ENCODE data around the gene ABI2.

Gene ABI2

GRCh38 chr2:203476881-203477280 lies 148.7 kb downstream of the ABI2 start:
- DNase-seq (ENCODE audit: low read depth in 2 of 2) = no peak

GRCh38 chr2:203480623-203481022 lies 152.4 kb downstream of the ABI2 start:
- no peak for DNase-seq (ENCODE audit: low read depth in 2 of 2)

DNA sequence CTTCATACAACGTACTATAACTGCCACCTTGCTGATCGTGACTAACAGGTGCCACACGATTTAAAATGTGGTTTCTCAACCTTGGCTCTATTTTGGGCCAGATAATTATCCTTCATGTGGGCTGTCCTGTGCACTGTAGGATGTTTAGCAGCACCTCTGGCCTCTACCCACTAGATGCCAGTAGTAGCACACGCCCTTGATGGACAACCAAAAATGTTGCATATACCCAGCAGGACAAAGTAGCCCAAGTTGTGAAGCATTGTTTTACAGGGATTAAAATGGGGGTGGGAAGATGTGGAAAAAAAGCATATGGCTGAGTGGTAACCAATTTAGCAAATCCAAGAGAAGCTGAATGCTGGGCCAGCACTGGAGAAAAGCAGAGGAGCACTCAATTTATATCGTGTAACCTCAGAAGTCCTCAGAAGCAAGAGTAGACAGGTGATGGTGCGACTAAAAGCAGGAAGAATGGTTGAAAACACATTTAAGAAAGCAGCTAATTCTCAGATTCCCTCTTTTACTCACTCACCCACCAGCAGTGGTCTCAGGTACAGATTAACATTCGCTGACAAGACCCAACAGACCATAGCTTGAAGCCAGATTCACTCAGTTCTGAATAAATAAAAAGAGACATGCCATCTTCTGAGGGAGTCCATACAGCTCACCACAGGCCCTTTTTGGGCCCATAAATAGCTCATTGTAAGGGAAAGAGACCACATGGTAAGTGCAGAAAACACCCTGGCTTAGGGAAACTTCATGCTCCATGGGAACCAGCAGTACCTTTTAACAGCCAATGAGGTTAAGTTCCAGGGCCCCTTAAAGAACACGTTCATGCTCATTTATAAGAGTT lies 156.3 kb downstream of the ABI2 start:
- DNase-seq (ENCODE audit: low read depth in 2 of 2) = peak; percentile 3 to 5

- DNase-seq (ENCODE audit: low read depth in 2 of 2) = no peak
Measured at GRCh38 chr2:203489531-203489930, 161.3 kb downstream of the ABI2 start.

DNA sequence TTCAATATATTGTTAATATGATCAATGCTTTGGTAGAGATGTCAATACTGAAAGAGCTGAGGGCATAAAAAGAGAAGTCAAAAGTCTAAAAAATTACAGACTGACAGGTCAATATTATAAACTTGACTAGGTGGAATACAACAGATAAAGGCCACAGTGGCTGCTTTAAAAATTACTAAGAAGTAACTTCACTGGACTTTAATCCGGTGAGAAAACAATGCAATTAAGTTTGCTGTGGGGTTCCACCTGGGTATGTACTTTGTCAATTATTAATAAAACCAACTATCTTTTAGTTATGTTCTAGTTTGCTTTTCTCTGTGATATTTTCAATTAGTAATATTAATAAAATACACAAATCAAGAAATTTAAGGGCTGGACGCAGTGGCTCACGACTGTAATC lies 162.2 kb downstream of the ABI2 start:
- DNase-seq (ENCODE audit: low read depth in 2 of 2) = no peak

DNA sequence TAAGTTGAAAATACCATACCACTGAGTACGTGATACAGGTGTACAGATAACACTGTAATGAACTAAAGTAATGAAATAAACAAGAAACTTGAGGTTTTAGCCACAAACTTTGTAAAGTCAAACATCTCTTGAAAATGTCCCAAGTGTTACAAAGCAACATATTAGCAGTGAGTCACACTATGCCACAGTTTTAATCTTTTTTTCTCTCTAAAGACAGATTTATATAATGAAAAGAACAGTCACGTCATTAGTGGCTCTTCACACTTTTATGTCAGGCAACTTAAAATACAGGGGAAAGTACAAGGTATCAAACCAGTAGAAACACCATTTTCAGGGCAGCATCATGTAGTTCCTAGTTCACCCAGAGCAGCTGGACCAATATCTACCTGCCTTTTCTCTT lies 164.8 kb downstream of the ABI2 start:
- no peak for DNase-seq (ENCODE audit: low read depth in 2 of 2)
